ENCODE results near the gene ATAD3A.
"Not testable (repeated sequence)": the region's sequence is repeated elsewhere in the genome, so short reads cannot be mapped to it uniquely, and the experiment has no call there.

The ATAD3A gene

DNA sequence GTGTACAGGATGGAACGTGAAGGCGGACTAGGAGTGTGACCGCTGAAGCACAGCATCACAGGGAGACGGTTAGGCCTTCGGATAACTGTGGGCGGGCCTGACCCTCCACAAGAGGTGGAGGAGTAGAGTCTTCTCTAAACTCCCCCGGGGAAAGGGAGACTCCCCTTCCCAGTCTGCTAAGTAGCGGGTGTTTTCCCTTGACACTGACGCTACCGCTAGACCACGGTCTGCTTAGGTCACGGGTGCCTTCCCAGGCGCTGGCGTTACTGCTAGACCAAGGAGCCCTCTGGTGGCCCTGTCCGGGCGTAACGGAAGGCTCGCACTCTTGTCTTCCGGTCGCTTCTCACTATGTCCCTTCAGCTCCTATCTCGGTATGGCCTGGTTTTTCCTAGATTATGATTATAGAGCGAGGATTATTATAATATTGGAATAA, 6.6 kb upstream of the ATAD3A start:
- H3K4me3 ChIP-seq (replicated peaks in 1 of 2; ENCODE audit: low read depth in 2 of 2, low read length in 2 of 2), result not testable (repeated sequence)
- TF ChIP-seq, protein P1, sequence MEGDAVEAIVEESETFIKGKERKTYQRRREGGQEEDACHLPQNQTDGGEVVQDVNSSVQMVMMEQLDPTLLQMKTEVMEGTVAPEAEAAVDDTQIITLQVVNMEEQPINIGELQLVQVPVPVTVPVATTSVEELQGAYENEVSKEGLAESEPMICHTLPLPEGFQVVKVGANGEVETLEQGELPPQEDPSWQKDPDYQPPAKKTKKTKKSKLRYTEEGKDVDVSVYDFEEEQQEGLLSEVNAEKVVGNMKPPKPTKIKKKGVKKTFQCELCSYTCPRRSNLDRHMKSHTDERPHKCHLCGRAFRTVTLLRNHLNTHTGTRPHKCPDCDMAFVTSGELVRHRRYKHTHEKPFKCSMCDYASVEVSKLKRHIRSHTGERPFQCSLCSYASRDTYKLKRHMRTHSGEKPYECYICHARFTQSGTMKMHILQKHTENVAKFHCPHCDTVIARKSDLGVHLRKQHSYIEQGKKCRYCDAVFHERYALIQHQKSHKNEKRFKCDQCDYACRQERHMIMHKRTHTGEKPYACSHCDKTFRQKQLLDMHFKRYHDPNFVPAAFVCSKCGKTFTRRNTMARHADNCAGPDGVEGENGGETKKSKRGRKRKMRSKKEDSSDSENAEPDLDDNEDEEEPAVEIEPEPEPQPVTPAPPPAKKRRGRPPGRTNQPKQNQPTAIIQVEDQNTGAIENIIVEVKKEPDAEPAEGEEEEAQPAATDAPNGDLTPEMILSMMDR (IDR thresholded peaks at IDR 0.05; ENCODE audit: low read depth, low read length), result peak; percentile 22
- peak in 1 of 2 donors; percentile 14 for DNase-seq (ENCODE audit: low read depth in 2 of 2)

DNA sequence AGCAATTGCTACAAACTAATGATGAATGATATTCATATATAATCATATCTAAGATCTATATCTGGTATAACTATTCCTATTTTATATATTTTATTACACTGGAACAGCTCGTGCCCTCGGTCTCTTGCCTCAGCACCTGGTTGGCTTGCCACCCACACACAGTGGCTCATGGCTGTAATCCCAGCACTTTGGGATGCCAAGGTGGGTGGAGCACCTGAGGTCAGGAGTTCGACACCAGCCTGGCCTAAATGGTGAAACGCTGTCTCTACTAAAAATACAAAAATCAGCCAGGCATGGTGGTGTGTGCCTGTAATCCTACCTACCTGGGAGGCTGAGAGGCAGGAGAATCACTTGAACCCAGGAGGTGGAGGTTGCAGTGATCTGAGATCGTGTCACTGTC, 6.2 kb upstream of the ATAD3A start:
- not testable (repeated sequence) for H3K4me3 ChIP-seq (replicated peaks in 1 of 2; ENCODE audit: low read depth in 2 of 2, low read length in 2 of 2); DNase-seq (ENCODE audit: low read depth in 2 of 2)

DNA sequence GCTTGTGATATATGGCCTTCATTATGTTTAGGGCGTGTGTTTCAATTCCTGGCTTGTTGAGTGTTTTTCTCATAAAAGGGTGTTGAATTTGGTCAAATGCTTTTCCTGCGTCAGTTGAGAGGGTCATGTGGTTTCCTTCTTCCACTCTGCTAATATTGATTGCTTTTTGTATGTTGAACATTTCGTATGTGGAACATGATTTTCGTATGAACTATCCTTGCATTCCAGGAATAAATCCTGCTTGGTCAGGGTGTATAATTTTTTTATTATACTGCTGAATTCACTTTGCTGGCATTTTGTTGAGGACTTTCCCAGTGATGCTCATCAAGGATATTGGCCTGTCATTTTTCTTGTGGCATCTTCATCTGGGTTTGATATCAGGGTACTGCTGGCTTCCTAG, 4.7 kb upstream of the ATAD3A start:
- H3K4me3 ChIP-seq (replicated peaks in 1 of 2; ENCODE audit: low read depth in 2 of 2, low read length in 2 of 2), result no peak overlapping the region
- no peak for DNase-seq (ENCODE audit: low read depth in 2 of 2)
- TF ChIP-seq, protein P1 (IDR thresholded peaks at IDR 0.05; ENCODE audit: low read depth, low read length), result no peak

DNA sequence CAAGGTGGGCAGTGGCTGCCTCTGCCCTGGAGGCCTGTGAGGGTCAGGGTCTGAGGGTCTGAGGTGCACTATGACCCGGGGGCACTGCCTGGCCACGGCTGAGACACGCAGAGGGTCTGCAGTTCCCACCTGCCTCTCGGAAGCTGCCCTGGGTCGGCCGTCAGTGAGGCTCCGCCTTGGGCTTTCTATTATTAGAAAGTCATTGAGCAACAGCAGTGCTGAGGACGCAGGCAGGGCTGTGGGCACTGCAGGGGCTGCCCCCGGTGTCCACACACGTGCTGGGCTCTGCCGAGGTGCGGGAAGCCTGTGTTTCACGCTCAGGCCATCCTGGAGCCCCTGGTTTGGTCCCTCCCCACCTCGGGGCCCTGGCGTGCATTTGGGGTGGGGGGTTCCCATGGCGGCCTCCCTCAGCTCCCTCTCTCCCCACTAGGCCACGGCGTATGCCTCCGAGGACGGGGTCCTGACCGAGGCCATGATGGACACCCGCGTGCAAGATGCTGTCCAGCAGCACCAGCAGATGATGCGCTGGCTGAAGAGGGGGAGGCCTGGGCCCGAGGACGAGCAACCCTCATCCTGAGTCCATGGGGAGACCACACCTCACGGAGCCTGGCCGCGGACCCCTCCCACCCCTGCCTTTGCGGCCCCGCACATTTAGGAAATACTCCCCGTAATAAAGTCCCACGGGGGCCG, 3.0 kb upstream of the ATAD3A start:
- H3K4me3 ChIP-seq (replicated peaks in 1 of 2; ENCODE audit: low read depth in 2 of 2, low read length in 2 of 2); DNase-seq (ENCODE audit: low read depth in 2 of 2): not testable (repeated sequence)

DNA sequence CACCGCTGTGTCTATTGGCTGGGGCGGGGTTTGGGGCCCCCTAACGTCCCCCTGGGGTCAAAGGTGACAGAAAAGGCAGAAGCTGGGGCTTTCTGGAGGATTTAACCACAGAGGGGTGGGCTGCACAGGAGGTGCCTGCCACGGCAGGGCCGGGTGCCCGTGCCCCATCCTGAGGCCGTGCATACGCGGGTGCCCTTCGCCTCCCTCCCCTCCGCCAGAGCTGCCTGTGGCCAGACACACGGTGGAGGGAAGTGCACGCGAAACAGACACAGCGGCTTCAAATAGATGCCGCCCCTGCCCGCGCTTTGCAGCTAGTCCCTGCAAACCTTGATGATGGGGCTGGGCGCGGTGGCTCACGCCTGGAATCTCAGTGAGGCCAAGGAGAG, 2.5 kb upstream of the ATAD3A start:
- not testable (repeated sequence) for H3K4me3 ChIP-seq (replicated peaks in 1 of 2; ENCODE audit: low read depth in 2 of 2, low read length in 2 of 2); DNase-seq (ENCODE audit: low read depth in 2 of 2)

DNA sequence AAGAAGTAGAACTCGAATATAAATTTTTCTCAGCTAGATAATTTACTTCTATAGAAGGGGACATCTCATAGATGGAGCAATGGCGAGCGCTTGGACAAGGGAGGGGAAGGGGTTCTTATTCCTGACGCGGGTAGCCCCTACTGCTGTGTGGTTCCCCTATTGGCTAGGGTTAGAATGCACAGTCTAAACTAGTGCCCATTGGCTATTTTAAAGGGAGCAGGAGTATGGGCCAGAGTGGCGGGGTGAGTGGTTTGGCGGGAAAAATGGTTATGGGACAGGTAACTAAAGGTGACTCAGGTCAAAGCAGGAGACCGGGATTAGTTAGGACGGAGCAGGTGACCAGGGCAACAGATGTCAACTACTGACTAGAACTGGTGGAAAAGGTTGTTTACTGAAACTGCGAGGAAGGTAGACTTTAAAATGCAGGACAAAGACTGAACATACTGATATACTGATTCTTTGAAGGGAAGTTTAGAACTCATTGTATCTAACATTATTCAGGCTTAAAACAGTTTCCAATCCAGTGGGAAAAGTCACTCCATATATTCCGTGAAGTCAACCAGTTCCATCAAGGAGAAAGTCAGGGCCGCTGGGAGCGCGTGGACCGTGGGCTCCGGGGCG, 940 bp upstream of the ATAD3A start:
- H3K4me3 ChIP-seq (replicated peaks in 1 of 2; ENCODE audit: low read depth in 2 of 2, low read length in 2 of 2), result peak overlapping the region; percentile 91 to 93
- DNase-seq (ENCODE audit: low read depth in 2 of 2), result peak; percentile 7 to 12
- TF ChIP-seq, protein P1 (IDR thresholded peaks at IDR 0.05; ENCODE audit: low read depth, low read length), result no peak

DNA sequence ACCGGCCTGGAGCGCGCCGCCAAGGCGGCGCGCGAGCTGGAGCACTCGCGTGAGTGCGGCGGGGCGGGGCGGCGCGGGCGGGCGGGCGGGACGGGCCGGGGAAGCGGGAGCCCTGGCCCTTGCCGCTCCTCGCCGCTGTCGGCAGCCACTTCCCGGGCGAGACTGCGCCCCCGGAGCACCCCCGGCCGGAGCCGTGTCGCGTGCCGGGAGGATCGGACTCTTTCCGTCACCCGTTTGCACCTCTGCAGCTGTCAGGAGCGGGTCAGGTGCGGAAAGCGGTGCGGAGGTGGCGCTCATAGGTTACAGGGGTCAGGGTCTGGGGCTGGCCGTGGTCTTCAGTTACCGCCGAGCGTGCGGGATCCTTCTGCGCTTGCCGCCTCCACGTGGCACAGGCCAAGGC, 463 bp downstream of the ATAD3A start:
- peak overlapping the region; percentile 60 to 91 for H3K4me3 ChIP-seq (replicated peaks in 1 of 2; ENCODE audit: low read depth in 2 of 2, low read length in 2 of 2)
- DNase-seq (ENCODE audit: low read depth in 2 of 2), result not testable (repeated sequence)

DNA sequence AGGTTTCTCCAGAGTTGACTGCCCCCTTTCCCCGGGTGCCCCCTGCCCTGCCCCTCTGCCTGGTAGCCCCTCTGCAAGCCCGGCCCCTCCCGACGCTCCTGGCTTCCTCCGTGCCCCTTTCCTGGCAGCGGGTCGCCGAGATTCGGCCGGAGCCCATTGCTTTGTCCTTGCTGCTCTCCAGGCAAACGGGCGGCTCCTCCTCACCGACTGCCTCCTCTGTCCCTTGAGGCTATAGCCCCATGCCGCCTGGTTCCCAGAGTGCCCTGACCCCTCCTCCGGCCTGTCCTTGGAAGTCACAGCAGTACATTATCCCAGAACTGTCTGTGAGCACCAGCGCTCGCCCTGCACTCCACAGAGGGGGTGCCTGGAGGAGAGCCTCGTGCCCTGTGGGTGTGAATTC, 1.7 kb downstream of the ATAD3A start:
- H3K4me3 ChIP-seq (replicated peaks in 1 of 2; ENCODE audit: low read depth in 2 of 2, low read length in 2 of 2), result peak overlapping the region in 1 of 2 donors; percentile 14
- not testable (repeated sequence) for DNase-seq (ENCODE audit: low read depth in 2 of 2)

DNA sequence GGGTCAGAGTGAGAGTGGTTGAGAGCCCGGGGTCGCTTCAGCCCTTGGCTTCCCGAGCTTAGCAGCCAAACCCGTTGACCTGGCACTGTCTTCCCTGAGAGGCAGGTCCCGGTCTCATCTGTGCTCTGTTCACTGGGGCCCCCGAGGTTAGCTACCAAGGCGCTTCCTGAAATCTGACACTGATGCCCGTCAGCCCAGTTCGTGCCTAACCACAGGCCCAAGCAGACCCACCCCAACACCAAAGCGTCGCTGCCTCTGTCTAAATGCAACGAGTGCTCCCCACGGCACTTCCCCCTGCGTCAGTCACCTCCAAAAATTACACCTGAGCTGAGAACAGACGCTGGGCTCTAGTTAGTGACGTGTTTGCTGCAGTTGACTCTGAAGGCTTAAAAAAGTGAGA, 2.4 kb downstream of the ATAD3A start:
- not testable (repeated sequence) for H3K4me3 ChIP-seq (replicated peaks in 1 of 2; ENCODE audit: low read depth in 2 of 2, low read length in 2 of 2); DNase-seq (ENCODE audit: low read depth in 2 of 2)

DNA sequence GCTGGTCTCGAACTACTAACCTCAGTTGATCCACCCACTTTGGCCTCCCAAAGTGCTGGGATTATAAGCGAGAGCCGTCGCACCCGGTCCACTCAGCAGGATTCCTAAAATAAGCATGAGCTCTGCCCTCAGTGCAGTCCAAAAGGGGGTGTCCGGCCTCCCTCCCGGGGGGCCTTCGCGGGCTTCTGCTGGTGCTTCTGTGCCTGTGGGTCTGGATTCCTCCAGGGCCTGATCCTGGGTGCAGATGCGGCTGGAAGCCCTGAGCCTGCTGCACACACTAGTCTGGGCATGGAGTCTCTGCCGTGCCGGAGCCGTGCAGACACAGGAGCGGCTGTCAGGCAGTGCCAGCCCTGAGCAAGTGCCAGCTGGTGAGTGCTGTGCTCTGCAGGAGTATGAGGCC, 5.0 kb downstream of the ATAD3A start:
- H3K4me3 ChIP-seq (replicated peaks in 1 of 2; ENCODE audit: low read depth in 2 of 2, low read length in 2 of 2); DNase-seq (ENCODE audit: low read depth in 2 of 2): not testable (repeated sequence)

Data from cardiac fibroblast (primary cell).